ENCODE data around the gene KCNJ18.
"Not testable (repeated sequence)": the region's sequence is repeated elsewhere in the genome, so short reads cannot be mapped to it uniquely, and the experiment has no call there.

The KCNJ18 gene

GRCh38 chr17:21686165-21687015, 5.9 kb upstream of the KCNJ18 start:
- no peak for DNase-seq

DNA sequence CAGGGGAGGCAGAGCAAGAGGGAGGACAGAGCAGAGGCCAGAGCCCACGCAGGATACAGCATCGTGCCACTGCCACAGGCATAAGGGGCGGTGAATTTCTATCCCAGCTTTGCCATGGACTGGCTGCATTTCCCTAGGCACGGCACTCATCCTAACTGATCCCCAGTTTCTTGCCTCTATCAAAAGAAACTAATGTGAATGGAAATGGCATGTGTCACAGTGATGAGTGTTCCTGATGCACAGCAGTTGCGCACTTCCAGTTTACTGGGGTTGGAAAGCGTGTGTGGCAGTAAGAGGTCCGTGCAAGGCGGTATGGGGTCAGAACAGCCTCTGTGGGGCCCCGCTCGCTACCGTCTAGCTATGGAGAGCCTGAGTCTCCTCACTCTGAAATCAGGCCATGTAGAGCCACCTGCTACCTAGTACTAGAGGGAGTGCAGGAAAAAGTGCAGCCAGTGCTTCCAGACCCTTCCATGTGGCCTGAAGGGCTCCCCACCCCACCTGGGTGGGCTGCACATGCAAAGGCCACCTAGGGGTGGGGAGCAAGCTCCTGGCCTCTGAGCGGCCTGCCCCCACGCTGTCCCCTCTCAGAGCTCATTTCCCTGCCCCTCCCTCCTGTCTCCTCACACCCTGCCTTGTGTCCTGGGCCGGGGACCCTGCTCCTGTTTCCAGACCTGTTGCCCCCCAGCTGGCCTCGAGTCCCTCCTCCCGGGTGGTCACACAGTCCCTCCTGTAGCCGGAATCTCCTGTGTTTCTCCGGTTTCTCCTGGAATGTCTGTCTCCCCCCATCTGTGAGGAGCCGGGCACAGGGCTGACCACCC, 5.0 kb upstream of the KCNJ18 start:
- DNase-seq = no peak

DNA sequence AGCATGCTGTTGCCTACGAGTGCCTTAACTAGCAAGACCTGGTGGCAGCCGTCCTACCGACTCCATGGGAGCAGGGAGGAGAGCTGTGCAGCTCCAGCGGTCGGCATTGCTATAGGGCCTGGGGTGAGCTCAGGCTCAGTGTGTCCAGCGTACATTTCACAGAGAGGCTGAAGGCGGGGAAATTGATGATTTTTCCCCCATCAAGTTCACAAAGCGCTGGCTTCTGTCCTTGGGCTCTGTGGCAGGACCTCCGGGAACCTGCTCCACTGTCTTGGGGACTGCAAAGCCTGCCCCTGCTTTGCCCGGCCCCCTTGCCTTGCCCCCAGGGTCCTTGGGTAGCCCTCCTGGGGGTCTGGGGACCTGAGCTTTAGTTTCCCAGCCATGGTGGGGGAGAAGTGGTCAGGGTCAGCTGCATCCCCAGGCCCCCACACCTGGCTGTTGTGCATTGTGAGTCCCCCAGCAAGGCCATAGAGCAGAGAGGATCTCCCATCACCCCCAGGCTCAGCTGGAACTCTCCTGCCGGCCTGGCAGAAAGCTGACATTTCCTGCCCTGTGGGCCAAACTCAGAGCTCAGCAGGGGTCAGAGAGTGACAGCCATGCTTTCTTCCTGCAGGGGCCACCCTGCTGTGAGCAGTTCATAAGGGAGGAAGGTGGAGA, 3.9 kb upstream of the KCNJ18 start:
- DNase-seq = no peak

DNA sequence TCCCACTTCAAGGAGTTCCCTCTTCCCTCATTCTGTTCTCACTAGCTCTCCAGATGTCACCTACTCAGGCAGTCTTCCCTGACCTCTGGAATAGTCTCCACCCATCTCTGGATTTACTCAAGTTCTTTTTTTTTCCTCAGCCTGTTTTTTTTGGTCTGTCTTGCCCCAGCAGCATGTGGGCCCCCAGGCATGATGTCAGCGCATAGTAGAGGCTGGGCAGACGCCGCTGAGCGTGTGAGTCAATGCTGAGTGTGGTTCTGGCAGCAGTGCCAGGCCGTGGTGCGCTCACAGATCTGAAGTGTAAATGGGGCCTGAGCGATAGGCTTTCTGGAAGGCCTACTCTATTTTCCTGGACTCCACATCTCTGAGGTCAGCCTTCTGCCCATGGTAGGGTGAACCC, 2.7 kb upstream of the KCNJ18 start:
- DNase-seq = no peak

GRCh38 chr17:21690811-21691210, 1.5 kb upstream of the KCNJ18 start:
- not testable (repeated sequence) for DNase-seq

DNA sequence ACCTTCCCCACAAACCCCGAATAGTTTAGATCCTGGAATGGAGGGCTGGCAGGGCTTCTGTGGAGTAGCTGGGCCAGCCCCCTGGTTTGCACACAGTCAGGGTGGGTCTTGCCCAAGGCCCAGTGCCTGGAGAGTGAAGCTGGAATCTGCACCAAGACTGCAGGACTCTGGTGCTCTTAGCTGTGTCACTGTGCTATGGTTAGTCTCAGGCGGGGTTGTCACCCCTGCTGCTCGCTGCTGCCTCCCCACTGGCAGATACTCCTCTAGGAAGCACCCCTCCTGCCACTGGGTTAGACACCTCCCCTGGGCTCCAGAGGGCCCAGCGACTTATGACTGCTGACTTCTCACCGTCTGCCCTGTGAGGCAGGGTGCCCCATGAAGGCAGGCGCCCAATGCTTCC, 842 bp upstream of the KCNJ18 start:
- not testable (repeated sequence) for DNase-seq

DNA sequence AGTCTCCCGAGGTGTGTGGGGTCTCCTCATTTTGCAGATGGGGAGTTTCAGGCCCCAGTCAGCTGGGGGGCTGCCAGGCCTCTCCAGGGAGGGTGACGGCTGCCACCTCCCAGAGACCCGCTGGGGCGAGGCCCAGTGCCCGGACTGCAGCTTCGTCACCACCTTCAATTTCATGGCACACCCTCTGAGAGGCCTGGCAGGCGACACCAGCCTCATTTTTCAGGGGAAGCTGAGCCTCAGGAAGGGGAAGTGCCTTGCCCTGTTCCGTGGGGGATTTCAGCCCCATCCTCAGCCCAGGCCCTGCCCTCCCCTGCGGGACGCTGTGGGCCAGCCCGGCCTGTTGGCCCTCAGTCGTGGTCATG, 362 bp downstream of the KCNJ18 start:
- DNase-seq = not testable (repeated sequence)

DNA sequence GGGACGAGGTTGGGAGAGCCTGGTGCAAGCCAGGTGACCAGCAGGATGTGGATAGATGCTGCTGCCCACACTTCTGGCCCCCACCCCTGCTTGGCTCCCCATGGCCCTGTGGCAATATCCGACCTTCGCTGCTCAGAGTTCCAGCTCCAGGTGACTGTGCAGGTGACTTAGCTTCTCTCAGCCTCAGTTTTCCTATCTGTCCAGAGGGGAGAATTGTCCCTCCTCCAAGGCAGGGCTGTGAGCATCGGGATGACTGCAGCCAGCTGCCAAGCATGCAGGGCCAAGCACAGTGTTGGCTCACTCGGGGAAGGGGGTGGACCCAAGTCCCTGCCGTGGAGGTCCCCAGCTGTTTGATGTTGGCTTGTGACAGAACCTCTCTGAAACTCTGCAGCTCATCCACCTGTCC, 1.1 kb downstream of the KCNJ18 start:
- DNase-seq = not testable (repeated sequence)

GRCh38 chr17:21693937-21694336, 1.6 kb downstream of the KCNJ18 start:
- not testable (repeated sequence) for DNase-seq

- not testable (repeated sequence) for DNase-seq
These were observed 3.9 kb downstream of the KCNJ18 start for GRCh38 chr17:21696227-21696626.

GRCh38 chr17:21696842-21697507, 4.7 kb downstream of the KCNJ18 start:
- not testable (repeated sequence) for DNase-seq

GRCh38 chr17:21697508-21697860, 5.2 kb downstream of the KCNJ18 start:
- DNase-seq = not testable (repeated sequence)

- DNase-seq = not testable (repeated sequence)
These were observed 6.2 kb downstream of the KCNJ18 start for GRCh38 chr17:21698437-21699075.

DNA sequence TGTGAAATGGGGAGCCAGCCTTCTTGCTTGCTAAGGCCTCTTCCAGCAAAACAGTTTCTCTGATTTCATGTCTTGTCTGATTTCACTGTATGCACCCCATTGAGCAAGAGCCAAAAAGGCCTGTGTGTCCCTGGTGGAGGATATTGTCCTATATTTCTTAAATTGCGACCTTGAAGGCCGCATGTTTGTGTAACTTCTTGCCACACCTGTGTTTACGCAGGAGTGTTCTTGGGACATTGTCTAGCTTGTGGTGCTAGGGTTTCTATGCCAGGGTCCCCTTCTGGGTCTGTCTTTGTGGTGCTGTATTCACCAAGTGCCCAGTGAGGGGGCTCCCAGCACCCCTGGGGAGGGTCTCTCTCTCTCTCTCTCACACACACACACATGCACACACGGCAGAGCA, 6.8 kb downstream of the KCNJ18 start:
- DNase-seq = not testable (repeated sequence)

GRCh38 chr17:21699573-21700236, 7.4 kb downstream of the KCNJ18 start:
- DNase-seq = not testable (repeated sequence)

- DNase-seq = not testable (repeated sequence)
These were observed 8.8 kb downstream of the KCNJ18 start for GRCh38 chr17:21701090-21701489.

DNA sequence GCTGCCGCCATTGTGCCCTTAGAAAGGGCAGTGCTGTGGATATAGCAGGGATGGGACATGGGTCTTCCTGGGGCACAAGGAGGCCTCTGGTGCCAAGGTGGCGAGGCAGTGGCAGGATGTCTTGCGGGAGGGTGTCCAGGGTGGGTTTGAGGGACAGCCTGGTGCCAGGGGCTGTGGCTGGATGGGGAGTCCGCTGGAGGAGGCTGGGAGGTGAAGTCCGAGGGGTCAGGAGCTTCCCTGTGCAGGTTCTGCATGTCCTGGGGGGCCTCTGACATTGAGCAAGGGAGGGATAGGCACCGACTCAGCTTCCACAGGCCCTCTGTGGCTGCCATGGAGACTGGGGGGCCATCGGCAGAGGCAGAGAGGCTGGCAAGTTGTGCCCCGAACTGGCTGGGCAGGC, 9.7 kb downstream of the KCNJ18 start:
- DNase-seq = not testable (repeated sequence)

GRCh38 chr17:21702521-21702920, 10.2 kb downstream of the KCNJ18 start:
- not testable (repeated sequence) for DNase-seq

DNA sequence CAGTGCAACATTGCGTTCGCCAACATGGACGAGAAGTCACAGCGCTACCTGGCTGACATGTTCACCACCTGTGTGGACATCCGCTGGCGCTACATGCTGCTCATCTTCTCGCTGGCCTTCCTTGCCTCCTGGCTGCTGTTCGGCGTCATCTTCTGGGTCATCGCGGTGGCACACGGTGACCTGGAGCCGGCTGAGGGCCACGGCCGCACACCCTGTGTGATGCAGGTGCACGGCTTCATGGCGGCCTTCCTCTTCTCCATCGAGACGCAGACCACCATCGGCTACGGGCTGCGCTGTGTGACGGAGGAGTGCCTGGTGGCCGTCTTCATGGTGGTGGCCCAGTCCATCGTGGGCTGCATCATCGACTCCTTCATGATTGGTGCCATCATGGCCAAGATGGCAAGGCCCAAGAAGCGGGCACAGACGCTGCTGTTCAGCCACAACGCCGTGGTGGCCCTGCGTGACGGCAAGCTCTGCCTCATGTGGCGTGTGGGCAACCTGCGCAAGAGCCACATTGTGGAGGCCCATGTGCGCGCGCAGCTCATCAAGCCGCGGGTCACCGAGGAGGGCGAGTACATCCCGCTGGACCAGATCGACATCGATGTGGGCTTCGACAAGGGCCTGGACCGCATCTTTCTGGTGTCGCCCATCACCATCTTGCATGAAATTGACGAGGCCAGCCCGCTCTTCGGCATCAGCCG, 10.8 kb downstream of the KCNJ18 start:
- not testable (repeated sequence) for DNase-seq

GRCh38 chr17:21703891-21704872, 11.9 kb downstream of the KCNJ18 start:
- not testable (repeated sequence) for DNase-seq
